Measurements from ENCODE around the gene C1QTNF1. TPM values are rescaled to one million over a fixed set of nuclear protein-coding genes. Genes with fewer than 3 reads are reported as not detected.

C1QTNF1 gene
- total RNA-seq, 1 donor from 2014 or later: not detected

DNA sequence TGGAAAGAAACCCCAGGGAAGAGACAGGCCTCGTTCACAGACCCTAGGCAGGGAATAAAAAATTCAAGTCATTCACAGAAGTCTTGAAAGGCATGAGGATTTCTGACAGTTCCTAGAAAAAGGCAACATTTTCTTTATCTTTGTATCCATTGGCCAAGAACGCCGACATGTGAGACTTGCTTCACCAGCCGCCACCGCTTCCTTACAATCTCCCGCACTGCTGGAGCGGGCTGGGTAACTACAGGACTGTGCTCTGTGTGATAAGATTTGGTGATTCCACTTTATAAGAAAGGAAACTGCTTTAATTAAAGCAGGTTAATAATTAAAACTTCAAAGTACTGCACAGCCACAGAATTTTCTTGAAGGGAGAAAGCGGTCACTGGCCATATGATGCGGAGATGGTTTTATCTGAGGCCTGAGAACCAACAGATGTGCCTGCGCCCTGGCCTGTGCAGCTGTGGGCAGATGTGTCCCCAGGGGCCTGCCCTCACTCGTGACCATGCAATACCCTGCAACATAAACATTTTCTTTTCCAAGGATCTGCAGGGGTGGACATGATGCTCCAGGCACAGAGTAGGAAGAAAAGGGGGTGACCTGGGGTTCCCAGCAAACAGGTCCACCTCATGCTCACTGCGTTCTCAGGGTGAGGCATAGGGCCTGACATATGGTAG is 31.3 kb upstream of the C1QTNF1 start:
- intact Hi-C loops (cut with micrococcal nuclease): no loop called here

DNA sequence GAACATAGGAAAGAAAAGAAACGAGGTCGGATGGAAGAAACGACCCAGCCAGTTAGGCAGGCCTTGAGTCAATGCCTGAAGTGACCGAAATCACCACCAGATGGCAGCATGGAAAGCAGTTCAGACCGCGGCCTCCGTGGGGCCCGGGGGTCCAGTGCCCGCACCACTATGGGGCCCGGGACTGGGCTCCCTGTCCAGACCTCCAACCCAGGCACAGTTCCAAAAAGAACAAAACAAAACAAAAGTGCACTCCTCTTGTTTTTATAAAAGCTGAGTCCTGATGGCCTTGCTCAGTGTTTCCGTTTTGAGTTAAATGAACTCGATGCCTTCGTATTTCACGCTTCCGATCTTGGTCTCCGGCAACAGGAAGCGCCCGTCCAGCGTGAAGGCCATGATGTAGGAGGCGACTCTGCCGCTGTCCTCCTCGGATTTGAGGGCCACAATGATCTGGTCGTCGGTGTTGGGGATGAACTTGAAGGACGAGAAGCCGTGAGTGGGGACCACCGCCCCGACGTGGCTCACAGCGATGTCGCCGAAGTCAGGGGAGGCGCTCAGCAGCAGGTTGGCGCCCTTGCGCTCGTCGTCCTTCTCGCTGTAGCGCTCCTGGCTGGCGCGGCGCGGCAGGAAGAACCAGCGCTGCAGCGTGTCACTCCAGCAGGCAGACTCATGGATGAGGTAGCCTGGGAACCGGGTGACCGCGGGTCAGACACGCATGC is 30.6 kb upstream of the C1QTNF1 start:
- intact Hi-C loops (cut with micrococcal nuclease): no loop called here

DNA sequence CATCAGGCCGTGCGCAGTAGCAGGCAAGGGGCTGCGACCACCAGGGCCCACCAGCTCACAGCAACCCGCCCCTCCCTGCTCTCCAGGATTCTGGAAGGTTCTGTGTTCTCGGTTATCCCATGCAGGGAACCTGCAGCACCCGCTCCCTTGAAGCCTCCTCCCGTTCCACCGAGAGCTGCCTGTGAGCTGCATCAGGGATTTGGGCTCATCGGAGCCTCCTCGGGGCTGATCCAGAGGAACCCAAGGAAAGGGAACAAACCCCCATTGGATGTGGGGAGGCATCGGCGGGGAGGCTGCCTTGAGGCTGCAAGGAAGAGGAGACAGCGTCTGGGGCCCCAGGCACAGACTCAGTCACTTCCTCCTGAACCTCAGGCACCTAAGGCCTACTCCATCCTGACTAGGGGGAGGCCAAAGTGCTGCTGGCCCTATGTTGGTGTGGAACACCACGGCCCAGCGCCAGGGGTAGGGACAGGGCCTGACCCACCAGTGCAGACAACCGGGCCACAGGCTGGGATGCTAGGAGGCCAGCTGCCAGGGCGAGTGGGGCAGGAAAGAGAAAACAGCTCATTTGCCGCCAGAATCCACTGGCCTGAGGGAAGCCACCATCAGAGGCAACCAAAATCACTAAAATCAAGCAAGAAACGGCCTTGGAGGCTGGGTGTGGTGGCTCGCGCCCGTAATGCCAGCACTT is 29.8 kb upstream of the C1QTNF1 start:
- intact Hi-C loops (cut with micrococcal nuclease): no loop called here

DNA sequence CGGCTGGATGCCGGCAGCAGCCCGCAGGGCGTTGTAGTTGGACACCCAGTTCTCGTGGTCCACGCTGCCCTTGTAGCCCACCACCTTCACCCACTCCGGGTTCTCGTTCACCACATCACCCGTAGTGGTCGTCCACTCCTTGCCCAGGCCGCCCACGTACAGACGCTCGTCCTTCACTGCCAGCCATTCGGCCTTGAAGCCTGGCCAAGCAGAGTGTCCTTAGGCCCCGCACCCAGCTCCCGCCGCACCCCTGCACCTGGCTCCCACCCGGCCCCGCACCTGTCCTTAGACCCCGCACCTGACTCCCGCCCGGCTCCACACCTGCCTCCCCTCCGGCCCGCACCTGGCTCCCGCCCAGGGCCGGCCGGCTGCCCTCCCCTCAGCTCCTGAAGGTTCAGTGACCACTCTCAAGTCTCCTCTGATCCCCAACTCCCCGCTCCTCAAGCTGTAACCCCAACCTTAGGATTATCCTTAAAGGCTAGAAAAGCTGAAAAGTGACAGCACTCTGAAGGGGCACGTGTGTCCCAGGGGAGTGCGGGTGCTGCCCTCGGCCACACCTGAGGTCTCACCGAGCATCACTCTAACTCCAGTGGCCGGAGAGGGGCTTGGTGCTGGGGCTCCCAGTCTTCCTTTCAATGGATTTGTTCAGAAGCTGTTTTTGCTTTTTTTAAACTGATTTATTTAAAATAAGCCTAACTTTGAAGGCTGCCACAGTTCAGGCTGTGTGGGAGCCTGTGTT is 28.8 kb upstream of the C1QTNF1 start:
- intact Hi-C loops (cut with micrococcal nuclease): no loop called here

DNA sequence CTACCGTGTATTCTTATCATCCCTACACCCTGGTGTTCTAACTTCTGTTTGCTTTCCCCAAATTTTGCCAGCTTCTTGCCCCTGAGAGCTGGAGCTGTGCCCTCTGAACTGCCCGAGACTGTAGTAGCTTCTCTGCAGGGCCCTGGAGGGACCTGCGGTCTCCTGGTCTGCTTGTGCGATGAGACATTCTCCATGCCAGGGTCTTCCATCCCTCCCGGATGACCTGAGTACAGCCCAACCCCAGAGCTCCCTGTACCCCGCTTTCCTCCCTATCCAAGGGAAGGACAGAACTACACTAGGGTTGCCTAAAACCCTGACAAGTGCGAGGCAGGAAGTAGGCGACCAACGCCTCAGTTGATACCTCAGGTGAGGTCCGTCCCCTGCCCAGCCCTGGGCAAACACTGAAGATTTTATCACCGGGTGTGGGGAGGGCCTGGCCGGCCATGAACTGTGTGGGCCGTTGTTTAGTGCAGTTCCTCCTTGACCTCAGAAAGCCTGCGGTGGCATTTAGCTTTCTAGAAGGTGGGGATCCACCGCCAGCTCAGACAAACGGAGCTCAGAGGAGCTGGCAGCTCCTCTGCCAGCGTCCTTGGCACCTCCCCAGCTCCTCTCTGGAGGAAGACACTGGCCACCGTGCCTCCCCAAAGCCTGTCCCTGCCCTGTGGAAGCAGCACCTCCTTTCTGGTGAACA is 28.1 kb upstream of the C1QTNF1 start:
- intact Hi-C loops (cut with micrococcal nuclease): no loop called here

DNA sequence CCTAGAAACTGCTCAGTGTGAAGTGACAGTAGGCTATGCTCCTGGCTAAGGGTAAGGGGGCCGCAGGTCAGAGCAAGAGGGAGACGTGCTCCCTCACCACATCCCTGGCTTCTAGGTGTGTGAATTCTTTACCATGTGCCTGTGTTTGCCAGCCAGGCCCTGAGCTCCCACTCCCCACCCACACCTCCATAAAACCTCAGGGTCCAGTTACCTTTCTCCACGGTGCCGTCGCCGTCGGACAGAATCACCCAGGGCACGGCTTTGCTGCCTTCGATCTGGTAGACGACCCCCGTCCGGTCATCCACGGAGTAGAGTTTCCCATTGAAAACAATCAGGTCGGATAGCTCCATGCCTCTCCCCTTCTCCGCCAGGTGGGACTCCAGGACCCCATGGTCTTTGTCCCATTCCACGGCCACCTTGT is 27.2 kb upstream of the C1QTNF1 start:
- intact Hi-C loops (cut with micrococcal nuclease): no loop called here

DNA sequence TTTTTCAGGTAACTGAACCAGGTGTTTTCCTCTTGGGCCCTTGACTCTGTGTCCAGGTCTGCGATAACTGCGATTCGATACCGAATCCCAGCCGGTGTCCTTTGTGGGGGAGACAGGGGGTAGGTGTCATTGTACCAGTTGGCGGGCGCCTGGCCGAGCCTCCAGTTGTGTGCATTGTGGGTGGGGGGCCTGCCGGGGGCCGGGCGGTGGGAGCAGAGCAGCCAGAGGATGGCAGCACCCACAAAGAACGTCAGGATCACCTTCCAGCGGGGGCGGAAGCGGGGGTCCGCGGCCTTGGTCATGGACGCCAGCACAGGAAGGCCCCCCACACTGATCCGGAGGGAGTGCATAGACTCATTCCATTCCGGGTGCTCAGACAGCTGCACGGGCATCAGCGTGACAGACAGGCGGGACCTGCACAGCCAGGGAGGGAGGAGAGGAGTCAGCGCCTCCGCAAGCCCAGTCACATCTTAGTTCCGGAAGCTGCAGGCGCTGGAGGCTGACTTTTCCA is 26.7 kb upstream of the C1QTNF1 start:
- intact Hi-C loops (cut with micrococcal nuclease): no loop called here

DNA sequence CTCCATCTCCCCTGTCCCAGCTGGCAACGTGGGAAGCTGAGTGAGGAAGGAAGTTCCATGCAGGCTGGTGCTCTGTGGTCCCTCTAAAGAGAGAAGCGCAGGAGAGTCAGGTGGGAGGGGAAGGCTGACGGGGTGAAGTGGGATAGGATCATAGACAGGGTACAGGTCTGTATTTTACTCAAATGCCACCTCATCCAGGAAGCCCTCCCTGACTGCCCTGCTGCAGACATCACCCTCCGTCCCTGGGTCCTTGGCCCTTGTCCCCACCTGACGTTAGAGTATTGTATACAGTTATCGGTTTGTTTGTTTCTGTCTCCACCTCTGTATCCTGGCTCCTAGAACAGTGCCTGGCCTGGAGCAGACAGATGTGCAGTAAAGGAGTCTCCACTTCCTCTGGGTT is 26.1 kb upstream of the C1QTNF1 start:
- intact Hi-C loops (cut with micrococcal nuclease): no loop called here

DNA sequence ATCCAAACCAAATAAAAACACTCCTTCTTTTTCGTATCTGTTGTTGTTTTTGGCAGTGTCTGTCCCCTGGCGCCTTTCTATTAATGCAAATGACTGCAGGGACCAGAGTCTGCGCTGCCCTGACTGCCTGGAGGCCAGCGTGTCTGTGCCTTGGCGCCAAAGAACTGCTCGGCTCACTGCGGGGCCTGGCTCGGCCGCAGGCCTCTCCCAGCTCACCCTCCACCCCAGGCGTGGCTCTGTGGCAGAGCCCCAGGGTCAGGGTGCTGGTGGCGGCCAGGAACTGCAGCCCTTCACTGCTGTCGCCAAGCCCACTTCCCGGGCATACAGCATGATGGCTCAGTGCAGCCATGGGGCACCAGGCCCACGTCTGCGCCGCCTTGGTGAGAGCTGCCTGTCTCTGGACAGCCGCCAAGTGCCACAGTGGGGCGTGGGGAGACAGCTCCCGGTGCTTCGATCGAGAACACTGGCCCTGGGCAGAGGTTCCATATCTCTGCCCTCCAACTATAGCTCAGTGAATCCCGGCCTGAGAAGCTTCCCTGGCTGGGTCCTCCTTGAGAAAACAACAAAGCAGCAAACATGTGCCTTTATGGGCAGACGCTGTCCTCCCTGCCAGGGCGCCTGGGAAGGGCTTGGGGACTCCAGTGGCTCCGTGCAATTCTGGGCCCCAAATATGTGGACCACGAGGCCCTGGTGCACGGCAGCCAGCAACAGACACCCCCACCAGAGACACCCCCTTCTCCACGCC is 25.5 kb upstream of the C1QTNF1 start:
- intact Hi-C loops (cut with micrococcal nuclease): no loop called here

DNA sequence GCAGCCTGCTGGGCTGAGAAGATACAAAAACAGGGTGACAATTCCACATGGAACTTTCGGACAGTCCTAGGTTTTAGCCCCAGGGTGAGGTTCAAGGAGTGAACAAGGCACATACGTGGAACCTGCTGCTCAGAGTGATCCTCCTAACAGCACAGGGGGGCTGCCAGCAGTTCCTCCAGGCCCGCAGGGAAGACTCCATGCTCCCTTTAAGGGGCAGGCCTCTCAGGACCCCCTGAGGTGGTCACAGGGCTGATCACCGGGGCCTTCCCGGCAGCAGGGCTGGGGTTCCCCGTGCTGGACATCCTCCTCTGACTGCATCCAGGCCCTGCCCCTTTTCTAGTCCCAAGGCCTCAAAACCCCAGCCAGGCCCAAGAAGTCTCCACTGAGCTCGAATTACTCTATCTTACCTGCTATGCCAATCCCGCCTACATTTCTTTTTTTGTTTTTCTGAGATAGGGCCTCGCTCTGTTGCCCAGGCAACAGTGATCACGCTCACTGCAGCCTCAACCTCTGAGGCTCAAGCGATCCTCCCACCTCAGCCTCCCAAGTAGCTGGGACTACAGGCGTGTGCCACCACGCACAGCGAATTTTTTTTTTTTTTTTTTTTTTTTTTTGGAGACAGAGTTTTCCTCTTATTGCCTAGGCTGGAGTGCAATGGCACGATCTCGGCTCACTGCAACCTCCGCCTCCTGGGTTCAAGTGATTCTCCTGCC is 24.8 kb upstream of the C1QTNF1 start:
- intact Hi-C loops (cut with micrococcal nuclease): no loop called here

DNA sequence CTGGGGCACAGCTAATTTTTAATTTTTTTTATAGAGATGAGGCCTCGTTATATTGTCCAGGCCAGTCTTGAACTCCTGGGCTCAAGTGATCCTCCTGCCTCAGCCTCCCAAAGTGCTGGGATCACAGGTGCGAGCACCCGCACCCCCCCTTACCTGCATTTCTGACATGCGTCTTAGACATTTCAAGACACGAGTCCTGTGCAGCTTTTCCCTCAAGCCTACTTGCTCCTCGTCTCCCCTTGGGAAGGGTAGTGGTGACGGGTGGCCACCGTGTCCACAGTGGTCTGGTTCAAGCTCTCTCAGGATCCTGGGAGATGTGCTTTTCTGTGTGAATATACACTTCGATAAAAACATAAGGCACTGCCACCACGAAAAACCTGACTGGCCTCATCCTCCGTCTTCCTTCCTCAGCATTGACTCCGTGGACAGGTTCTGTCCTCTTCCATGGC is 24.0 kb upstream of the C1QTNF1 start:
- intact Hi-C loops (cut with micrococcal nuclease): no loop called here

DNA sequence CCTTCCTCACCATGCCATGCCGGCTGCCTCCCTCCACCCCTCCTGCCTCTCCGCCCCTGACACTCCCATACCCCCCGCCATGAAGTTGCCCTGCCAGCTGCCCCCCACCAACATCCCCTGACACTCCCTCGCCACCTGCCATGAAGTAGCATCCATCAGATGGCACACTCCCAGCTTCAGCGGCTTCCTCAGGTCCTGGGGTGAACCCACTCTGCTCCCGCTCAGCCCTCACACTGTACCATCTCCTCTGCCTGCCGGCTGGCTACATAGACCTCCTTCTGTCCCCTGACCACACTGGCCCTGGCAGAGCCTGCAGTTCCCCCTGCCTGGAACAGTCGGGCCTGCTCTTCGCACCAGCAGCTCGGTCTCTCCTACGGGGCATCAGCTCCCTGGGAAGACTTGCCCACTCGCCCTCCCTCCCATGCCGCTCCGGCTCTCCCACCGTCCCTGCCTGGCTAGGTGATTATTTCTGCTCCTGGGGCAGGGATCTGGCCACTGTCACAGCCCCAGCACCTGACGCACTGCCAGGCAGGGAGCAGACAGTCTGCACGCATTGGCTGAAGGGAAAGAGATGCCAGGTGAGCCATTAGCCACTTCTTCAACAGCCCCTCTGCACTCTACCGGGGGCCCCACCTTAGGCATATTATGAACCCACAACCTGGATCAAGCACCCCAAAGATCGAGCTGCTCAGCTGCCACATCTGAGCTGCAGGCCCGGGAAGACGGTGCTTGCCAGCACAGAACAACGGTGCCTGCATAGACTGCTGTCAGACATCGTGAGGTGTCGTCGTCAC is 23.4 kb upstream of the C1QTNF1 start:
- intact Hi-C loops (cut with micrococcal nuclease): no loop called here

DNA sequence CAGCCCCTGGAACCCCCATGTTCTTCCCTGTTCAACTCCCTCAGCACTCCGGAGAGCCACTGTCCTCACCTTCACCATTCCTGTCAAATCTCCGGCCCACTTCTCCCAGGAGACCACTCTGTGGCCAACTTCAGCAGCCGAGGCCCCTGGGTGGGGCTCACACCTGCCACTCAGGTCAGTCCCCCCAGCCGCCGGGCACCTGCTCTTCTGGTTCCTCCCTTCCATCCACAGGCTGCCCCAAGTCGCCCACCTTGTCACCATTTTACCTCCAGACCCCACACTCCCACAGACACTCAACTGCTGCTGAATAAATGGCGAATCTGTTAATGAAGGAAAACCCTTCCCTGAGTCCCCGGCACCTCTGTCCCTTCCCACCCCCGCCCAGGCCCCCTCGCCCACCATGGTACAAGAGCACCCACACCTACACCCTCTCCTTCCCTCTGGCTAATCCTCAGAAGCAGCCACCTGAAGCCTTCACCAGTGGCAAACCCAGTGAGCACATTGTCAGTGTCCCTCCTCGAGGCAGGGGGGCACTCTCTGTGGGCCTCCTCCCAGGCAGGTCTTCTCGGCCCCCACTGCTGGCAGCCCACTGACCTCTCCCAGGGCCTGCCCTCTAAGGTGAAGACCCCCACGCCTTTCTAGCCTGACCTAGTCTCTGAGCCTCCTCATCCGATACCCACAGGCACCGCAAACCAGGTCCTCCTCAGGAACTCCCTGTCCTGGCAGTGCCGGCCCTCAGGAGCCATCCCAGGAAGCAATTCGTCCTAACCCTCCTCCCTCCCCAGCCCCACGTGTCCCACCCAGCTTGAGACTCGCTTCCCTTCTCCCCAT is 22.6 kb upstream of the C1QTNF1 start:
- intact Hi-C loops (cut with micrococcal nuclease): no loop called here

DNA sequence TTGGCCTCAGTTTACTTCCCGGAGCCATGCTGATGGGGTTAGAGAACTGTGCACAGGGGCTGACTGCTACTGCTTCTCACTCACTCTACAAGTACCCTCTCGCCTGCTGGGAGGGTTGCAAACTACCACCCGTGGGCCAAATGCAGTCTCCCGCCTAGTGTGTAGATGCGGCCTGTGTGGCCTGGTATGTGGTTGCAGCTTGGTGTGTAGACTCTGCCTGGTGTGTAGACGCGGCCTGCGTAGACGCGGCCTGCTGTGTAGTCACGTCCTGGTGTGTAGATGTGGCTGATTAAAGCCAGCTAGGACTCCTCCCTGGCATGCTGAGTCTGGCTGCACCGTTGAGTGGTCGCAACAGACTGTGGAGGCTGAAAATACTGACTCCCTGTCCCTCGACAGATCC is 21.7 kb upstream of the C1QTNF1 start:
- intact Hi-C loops (cut with micrococcal nuclease): no loop called here

DNA sequence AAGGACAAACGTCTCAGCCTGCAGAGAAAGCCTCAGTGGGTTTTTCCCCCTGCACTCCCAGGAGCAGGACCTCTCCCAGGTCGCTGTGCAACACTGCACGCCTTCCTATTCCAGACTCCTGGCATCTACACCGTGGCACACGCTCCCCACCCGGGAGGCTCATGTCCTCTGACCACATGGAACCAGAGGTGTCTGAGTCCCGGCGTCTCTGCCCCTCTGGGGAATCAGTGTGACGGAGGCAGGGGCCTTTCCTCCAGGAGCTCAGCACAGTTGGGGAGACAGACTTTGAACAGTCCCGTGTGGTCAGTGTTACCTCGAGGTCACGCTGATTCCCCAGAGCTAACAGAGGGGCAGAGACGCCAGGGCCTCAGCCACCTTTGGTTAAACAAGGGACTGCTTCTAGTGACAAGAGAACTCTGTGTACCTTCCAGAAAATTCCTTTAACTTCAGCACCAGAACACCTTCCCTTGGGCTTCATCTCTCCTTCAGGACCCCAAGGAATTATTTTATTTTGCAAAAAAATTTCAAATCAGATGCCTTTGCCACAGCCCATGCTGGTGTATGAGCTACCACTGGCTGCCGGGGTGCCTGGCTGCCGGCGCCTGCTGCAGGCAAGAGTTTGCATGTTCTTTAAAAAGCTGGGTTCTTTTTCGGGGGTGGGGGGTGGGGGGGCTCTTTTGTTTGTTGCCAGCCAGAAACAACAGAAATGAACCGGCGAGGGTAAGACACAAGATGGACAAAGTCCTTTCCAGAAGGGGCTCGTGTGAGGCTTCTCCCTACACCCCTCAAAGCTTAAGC is 21.0 kb upstream of the C1QTNF1 start:
- intact Hi-C loops (cut with micrococcal nuclease): no loop called here

DNA sequence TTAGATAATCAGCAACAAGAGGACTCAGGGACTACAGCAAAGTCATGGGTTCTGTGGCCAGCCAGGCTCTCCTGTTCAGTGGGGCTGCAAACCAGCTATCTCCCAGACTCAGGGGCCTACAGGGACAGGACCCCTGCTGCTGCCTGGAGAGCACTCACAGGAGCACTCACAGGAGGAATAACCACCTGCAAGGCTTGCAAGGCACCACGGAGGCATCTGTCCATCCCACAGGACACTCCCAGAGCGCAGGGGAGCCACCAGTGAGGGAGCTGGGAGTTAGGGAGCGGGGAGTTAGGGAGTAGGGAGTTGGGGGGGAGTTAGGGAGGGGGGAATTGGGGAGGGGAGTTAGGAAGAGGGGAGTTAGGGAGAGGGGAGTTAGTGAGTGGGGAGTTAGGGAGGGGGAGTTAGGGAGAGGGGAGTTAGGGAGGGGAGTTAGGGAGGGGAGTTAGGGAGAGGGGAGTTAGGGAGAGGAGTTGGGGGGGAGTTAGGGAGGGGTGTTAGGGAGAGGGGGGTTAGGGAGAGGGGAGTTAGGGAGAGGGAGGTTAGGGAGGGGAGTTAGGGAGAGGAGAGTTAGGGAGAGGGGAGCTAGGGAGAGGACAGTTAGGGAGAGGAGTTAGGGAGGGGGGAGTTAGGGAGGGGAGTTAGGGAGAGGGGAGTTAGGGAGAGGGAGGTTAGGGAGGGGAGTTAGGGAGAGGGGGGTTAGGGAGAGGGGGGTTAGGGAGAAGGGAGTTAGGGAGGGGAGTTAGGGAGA is 20.1 kb upstream of the C1QTNF1 start:
- intact Hi-C loops (cut with micrococcal nuclease): no loop called here
